ENCODE measurements around the gene CPT1A. TPM values are rescaled to one million over a fixed set of nuclear protein-coding genes. Genes with fewer than 3 reads are reported as not detected.
"Not testable (repeated sequence)": the region's sequence is repeated elsewhere in the genome, so short reads cannot be mapped to it uniquely, and the experiment has no call there.

The CPT1A gene
- 29.3 and 30.4 TPM in 2 replicates for total RNA-seq

DNA sequence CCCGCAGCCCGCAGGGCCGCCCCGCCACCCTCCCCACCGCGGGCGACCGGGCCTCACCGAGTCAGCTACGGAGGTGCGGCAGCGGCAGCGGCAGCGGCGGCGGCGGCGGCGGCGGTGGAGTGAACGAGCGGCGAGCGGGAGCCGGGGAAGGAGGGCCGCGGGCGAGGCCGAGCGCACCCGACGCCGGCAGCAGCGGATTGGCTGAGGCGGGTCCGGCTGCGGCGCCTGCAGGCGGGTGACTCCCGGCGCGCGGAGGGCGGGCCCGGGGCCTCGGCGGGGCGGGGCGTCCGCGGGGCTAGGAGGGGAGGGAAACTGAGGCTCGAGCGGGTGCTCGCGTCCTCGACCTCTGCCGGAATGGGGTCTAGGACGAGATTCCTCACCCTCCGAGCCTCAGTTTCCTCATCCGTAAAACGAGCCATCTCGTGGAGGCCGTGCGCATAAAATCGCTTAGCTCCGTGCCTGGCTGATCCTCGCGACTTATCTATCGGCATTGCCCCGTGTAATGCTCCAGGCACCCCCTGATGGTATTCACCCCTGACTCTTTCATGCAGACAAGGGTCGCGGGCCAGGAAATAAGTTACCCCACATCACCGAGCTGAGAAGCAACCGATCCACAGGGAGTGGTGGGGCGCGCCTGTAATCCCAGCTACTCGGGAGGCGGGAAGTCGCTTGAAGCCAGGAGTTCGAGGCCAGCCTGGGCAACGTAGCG, at the start of gene CPT1A:
Gene CPT1A, minus strand, starts transcription at position 199 of the 709 bp plus-strand sequence. CDS start 26,442 bp downstream, outside the sequence.
- Histone ChIP-seq H4K20me1 (ENCODE audit: insufficient read depth, low read length) (no peaks in the 10 kb centered on the region), H3K79me2 (ENCODE audit: insufficient read depth, low read length) (peaks cover 25% of the 10 kb centered on the region), H3K9me3 (ENCODE audit: low read depth, low read length) (no peaks in the 10 kb centered on the region), H3K4me3 (ENCODE audit: insufficient read depth, low read length) (peak within 1 kb of the TSS; percentile 91), H3K27me3 (ENCODE audit: insufficient read depth, low read length) (peaks cover 2% of the 10 kb centered on the region), H3K27ac (ENCODE audit: low read depth, low read length) (peak within 1 kb of the TSS; percentile 85), H3K4me2 (ENCODE audit: insufficient read depth, low read length) (peak within 1 kb of the TSS; percentile 90), H2AFZ (ENCODE audit: low read length) (peak within 1 kb of the TSS; percentile 90), H3K36me3 (ENCODE audit: insufficient read depth, low read length) (no peaks in the 10 kb centered on the region), H3K4me1 (ENCODE audit: insufficient read depth, low read length) (peaks cover 42% of the 10 kb centered on the region)
- TF ChIP-seq, protein P1, sequence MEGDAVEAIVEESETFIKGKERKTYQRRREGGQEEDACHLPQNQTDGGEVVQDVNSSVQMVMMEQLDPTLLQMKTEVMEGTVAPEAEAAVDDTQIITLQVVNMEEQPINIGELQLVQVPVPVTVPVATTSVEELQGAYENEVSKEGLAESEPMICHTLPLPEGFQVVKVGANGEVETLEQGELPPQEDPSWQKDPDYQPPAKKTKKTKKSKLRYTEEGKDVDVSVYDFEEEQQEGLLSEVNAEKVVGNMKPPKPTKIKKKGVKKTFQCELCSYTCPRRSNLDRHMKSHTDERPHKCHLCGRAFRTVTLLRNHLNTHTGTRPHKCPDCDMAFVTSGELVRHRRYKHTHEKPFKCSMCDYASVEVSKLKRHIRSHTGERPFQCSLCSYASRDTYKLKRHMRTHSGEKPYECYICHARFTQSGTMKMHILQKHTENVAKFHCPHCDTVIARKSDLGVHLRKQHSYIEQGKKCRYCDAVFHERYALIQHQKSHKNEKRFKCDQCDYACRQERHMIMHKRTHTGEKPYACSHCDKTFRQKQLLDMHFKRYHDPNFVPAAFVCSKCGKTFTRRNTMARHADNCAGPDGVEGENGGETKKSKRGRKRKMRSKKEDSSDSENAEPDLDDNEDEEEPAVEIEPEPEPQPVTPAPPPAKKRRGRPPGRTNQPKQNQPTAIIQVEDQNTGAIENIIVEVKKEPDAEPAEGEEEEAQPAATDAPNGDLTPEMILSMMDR (IDR thresholded peaks at IDR 0.05; ENCODE audit: extremely low read depth, low read depth, low read length), result no peak
- peak; percentile 99 for DNase-seq (ENCODE audit: insufficient read length, low spot score, missing footprints)

DNA sequence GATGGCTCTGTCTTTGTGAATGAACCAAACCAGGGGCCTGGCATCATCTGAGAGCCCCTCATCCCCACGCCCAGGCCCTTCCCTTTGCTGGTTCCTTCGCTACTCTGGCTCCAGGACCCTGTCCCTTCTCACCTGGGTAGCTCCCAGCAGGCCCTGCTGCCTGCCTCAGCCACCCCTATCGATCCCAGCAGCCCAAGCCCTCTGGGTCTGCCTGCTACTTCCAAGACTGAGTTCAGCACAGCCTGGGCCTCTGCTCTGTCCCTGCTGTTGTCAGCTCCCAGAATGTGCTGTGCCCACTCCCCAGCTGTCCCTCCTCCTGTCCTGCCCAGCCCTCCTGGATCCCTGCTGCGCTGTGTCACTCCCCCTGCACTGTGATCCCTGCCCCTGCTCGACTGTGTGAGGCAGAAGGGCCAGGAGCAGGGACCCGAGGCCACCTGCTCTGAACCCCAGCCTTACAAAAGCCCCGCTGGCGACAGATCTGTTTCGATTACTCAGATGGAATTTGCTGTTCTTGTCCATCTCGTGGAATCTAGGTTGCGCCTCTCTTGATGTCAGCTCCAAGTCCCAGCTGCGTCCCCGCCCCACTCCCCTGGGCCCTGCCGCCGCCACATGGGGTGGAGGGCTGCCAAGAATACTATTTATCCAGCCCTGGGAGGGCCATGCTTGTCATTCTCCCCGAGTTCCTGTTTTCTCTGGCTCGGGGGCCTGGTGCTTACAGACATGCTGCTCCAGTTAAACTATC, 48.9 kb upstream of the CPT1A start:
- peak overlapping the region; percentile 71 for H3K4me2 ChIP-seq (ENCODE audit: insufficient read depth, low read length)
- peaks cover 25% of the 10 kb centered on the region for H3K36me3 ChIP-seq (ENCODE audit: insufficient read depth, low read length)
- H3K9me3 ChIP-seq (ENCODE audit: low read depth, low read length), result no peaks in the 10 kb centered on the region
- TF ChIP-seq, protein P1 (IDR thresholded peaks at IDR 0.05; ENCODE audit: extremely low read depth, low read depth, low read length), result no peak
- H3K4me3 ChIP-seq (ENCODE audit: insufficient read depth, low read length), result no peak overlapping the region
- H3K27ac ChIP-seq (ENCODE audit: low read depth, low read length), result peak overlapping the region; percentile 67
- no peaks in the 10 kb centered on the region for H3K79me2 ChIP-seq (ENCODE audit: insufficient read depth, low read length)
- DNase-seq (ENCODE audit: insufficient read length, low spot score, missing footprints), result peak; percentile 98
- H3K27me3 ChIP-seq (ENCODE audit: insufficient read depth, low read length), result no peaks in the 10 kb centered on the region
- no peak overlapping the region for H2AFZ ChIP-seq (ENCODE audit: low read length)
- H4K20me1 ChIP-seq (ENCODE audit: insufficient read depth, low read length), result peaks cover 11% of the 10 kb centered on the region
- peaks cover 17% of the 10 kb centered on the region for H3K4me1 ChIP-seq (ENCODE audit: insufficient read depth, low read length)

DNA sequence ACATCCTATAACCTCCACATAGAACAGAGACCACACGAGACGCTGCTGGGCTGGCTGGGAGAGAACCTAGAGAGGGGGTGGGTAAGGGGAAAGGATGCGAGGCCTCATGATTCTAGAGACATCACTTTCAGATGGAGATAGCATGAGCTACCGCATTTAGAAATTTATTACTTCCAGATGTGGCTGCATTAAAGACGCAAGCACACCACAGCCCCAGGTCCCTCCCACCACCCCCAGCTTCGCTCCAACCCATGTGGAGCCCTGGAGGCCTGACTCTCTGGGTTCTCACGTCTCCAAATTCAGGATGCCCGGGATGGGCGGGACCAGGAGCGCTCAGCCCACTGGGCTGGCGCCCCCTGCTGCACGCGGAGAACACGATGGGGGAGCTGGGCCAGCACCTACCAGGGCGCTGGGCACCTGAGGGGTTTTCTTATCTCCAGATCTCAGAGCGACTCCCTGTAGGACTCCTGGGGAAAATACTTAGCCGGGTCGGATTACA, 48.3 kb upstream of the CPT1A start:
- Histone ChIP-seq H3K27ac (ENCODE audit: low read depth, low read length) (peak overlapping the region; percentile 66), H4K20me1 (ENCODE audit: insufficient read depth, low read length) (peaks cover 11% of the 10 kb centered on the region), H3K4me2 (ENCODE audit: insufficient read depth, low read length) (no peak overlapping the region), H3K27me3 (ENCODE audit: insufficient read depth, low read length) (no peaks in the 10 kb centered on the region), H3K36me3 (ENCODE audit: insufficient read depth, low read length) (peaks cover 20% of the 10 kb centered on the region), H2AFZ (ENCODE audit: low read length) (no peak overlapping the region), H3K4me1 (ENCODE audit: insufficient read depth, low read length) (peaks cover 17% of the 10 kb centered on the region), H3K4me3 (ENCODE audit: insufficient read depth, low read length) (no peak overlapping the region), H3K9me3 (ENCODE audit: low read depth, low read length) (no peaks in the 10 kb centered on the region), H3K79me2 (ENCODE audit: insufficient read depth, low read length) (no peaks in the 10 kb centered on the region)
- peak; percentile 88 for DNase-seq (ENCODE audit: insufficient read length, low spot score, missing footprints)
- TF ChIP-seq, protein P1 (IDR thresholded peaks at IDR 0.05; ENCODE audit: extremely low read depth, low read depth, low read length), result peak; percentile 57

DNA sequence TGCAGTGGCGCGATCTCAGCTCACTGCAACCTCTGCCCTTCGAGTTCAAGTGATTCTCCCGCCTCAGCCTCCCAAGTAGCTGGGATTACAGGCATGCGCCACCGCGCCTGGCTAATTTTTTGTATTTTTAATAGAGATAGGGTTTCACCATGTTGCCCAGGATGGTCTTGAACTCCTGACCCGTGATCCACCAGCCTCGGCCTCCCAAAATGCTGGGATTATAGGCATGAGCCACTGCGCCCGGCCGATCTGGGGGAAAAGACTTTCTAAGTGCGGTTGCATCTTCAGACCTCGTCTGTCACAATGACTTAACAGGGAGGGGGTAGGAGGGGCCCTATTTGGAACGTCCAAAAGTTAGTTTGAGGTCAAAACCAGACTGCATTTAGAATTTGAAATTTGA, 43.1 kb upstream of the CPT1A start:
- H3K27me3 ChIP-seq (ENCODE audit: insufficient read depth, low read length); DNase-seq (ENCODE audit: insufficient read length, low spot score, missing footprints); H3K4me1 ChIP-seq (ENCODE audit: insufficient read depth, low read length); H3K27ac ChIP-seq (ENCODE audit: low read depth, low read length); H3K4me2 ChIP-seq (ENCODE audit: insufficient read depth, low read length); H3K36me3 ChIP-seq (ENCODE audit: insufficient read depth, low read length); H2AFZ ChIP-seq (ENCODE audit: low read length); H3K9me3 ChIP-seq (ENCODE audit: low read depth, low read length); H4K20me1 ChIP-seq (ENCODE audit: insufficient read depth, low read length); H3K79me2 ChIP-seq (ENCODE audit: insufficient read depth, low read length); H3K4me3 ChIP-seq (ENCODE audit: insufficient read depth, low read length): not testable (repeated sequence)
